ENCODE results near the gene L3HYPDH.

Gene L3HYPDH

DNA sequence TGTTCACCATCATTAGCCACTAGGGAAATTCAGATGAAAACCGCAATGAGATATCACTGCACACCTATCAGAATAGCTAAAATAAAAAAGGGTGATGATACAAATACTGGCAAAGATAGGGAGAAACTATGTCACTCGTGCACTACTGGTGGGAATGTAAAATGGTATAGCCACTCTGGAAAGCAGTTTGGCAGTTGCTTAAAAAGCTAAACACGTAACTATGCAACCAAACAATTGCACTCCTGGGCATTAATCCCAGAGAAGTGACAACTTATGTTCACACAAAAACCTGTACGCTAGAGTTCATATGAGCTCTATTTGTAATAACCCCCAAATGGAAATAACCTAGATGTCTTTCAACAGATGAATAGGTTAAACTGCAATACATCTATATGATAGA is 54.4 kb downstream of the L3HYPDH start:
- intact Hi-C loops (cut with DNase I): no loop called here
- no peak for DNase-seq

DNA sequence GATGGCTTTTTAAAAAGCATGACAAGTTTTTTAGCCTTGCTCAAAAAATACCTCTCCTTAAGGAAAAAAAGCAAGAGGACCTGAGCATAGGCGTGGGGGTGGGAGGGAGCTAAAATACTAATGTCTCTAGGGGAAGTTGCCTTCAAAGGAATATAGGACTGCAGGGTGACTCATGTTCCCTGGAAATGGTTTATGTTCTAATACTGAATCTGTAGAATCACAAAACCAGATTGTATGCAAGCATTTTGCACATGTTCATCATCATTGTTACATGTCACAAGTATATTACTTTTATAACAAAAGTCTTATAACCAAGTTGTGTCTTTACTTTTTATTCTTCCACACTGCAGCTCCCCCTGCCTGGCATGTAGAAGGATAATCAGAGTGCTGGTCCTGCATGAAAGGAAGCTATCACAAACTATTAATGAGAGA is 55.6 kb downstream of the L3HYPDH start:
- intact Hi-C loops (cut with DNase I): no loop called here
- DNase-seq: peak in 1 of 10 donors; percentile 14

DNA sequence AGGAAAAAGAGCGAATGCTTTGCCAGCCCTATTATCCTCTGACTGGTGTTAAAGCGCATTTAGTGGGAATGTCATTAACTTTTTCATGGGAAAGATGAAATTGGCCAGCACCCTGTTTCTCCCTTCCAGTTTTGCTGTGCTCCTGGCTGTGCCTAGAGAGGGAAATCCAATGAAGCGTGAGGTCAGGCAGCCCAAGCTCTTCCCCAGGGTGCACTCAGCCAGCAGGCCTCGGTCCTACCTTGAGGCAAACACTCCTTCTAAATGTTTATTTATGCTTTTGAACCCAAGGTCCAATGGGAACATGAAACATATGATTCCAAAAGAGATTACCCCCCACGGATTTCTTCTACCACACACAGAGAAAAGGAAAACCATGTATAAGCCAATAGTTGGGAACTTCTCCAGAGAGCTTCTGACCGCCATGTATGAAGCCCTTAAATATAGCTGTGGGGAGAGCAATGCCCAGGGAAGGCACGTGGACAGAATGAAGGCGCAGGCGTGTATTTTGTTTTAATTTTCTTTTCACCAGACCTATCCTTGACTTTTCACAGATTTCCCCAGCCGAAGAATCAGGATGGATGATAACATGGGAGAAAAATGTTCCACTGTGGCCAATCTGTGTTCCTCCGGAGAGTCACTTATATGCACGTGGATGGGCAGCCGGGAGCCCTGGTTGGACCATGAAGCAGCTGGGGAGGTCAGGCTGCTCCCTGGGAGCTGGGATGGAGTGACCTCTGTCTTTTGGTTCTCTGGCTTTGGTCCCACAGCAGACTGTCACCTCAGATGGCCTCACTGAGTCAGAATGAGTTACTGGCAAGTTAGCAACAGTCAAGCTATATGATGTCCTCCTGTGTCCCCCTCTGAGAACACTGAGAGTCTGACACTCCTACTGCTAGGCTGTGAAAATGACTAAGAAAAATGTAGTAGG is 56.3 kb downstream of the L3HYPDH start:
- intact Hi-C loops (cut with DNase I): no loop called here
- peak in 1 of 10 donors; percentile 72 for DNase-seq

DNA sequence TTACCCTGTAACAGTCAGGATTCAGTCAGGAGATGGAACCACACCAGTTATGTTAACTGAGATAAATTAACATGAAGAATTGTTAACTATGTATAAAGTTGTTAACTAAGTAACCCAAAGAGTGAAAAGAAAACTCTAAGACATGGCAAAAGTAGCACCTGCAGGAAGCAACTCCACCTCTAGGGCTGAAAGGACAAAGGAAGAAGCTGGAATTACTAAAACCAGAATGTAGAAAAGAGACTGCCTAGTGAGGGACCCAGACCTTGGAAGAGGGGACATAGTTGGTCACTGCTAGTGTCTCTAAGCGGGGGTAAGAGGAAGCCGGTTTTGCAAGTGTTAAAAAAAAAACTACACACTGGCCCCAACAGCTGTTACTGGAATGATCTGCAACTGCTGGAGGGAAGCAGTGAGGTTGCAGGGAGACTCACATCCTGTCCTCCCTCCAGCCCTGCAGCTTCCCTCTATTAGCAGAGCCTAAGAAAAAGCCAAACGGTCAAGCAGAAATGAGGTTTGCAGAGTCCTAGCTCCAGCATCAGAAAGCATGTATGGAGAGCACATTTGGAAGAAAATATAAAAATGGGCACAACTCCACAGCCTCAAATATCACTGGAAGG is 58.8 kb downstream of the L3HYPDH start:
- intact Hi-C loops (cut with DNase I): no loop called here
- no peak for DNase-seq

DNA sequence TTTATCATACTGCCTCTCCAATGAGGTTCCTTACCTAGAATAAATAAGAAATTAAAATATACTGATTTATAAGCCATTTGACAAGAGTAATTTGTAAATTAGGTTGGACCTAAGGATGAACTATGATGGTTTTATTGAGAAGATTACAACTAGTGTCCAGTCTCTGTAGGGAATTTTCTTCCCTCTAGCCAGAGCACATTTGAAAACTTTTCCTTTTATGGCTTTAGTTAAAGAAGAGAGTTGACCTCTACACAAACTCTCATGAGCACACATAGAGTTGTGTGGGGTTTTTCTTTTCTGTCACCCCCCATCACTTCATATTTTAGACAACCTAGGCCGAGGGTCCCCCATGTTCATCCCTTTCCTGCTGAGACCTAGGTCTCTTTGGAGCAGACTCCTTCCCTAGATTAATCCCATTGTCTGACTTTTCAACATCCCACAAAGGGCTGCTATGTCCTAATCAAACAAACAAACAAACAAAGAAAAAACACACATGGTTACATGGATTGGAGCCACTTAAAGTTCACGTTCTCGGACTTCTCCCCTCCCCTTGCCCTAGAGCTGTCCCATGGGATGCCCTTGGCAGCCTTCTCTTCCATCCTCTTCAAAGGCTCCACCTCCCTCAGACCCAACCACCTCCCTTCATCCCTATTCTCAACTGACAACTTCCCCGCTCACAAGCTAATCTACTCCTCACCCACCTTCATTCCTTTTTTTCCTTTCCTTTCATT is 59.7 kb downstream of the L3HYPDH start:
- DNase-seq: no peak
- intact Hi-C loops (cut with DNase I): no loop called here

Data from posterior cingulate gyrus (tissue), 11 donors.